T-cell (primary cell): Measurements from ENCODE around the gene RPS29. TPM values are rescaled to one million over a fixed set of nuclear protein-coding genes. Genes with fewer than 3 reads are reported as not detected.
A peak's percentile ranks its signal among the peaks of the same experiment; 100 is the strongest.
"Not testable (repeated sequence)": the region's sequence is repeated elsewhere in the genome, so short reads cannot be mapped to it uniquely, and the experiment has no call there.

Experiments used
- ATAC-seq, 4 experiments: fragments of 200-7000 bp in 3 of 4; fragments of 150-1000 bp in 1 of 4; cut with Tn5 transposase; replicated peaks in 1 of 4; 1 replicate in 3 of 4; 2 replicates in 1 of 4; pipeline ENCODE4 v1.10.0; 2021; ENCODE audit warnings: moderate library complexity in 3 of 4, mild to moderate bottlenecking in 2 of 4, moderate number of reproducible peaks in 1 of 4
- CTCF ChIA-PET, 2 donors: fragments of 300-600 bp; sonication (Branson Sonifier 250); formaldehyde crosslinking; loops; one replicate each; lab custom pipeline; 2022; ENCODE audit warnings: antibody characterized with exemption in 2 of 2; lab: Charles Lee
- POLR2A ChIA-PET, 2 donors: fragments of 300-600 bp; sonication (Branson Sonifier 250); formaldehyde crosslinking; loops; one replicate each; lab custom pipeline; 2022; ENCODE audit warnings: antibody characterized with exemption in 2 of 2; lab: Charles Lee
- DNase-seq, 35 experiments: peaks; one replicate each; pipeline versions ENCODE4 v3.0.0 to v3.0.0-alpha.2; 2013 to 2023
- H3K27ac ChIP-seq: one replicate; pipeline ENCODE4 v1.5.1; 2013; ENCODE audit warnings: low read length
- H3K27me3 ChIP-seq, 2 experiments: replicated peaks in 1 of 2; 1 replicate in 1 of 2; 2 replicates in 1 of 2; pipeline versions ENCODE4 v1.6.1 to v1.7.0; 2013; ENCODE audit warnings: low read length in 1 of 2, mixed read lengths in 1 of 2; ENCODE audit not compliant: control insufficient read depth in 2 of 2, insufficient read depth in 2 of 2; ENCODE audit errors: extremely low read depth in 1 of 2
- H3K36me3 ChIP-seq, 2 donors: 1 replicate in 1 of 2; 2 replicates in 1 of 2; pipeline versions ENCODE4 v1.6.1 to v1.7.0; 2013; ENCODE audit warnings: low read length in 1 of 2; ENCODE audit not compliant: control insufficient read depth in 2 of 2, insufficient read depth in 1 of 2; ENCODE audit errors: extremely low read depth in 1 of 2
- H3K4me1 ChIP-seq, 2 experiments: 1 replicate in 1 of 2; 2 replicates in 1 of 2; pipeline versions ENCODE4 v1.6.1 to v1.7.0; 2013; ENCODE audit warnings: low read length in 2 of 2, mixed read lengths in 1 of 2; ENCODE audit not compliant: insufficient read depth in 2 of 2, control insufficient read depth in 1 of 2; ENCODE audit errors: extremely low read depth in 1 of 2
- H3K4me3 ChIP-seq, 2 donors: 1 replicate in 1 of 2; 2 replicates in 1 of 2; pipeline versions ENCODE4 v1.5.1 to v1.7.0; 2013; ENCODE audit warnings: mild to moderate bottlenecking in 2 of 2, low read length in 1 of 2, moderate library complexity in 1 of 2; ENCODE audit not compliant: control insufficient read depth in 1 of 2; ENCODE audit errors: extremely low read depth in 1 of 2
- H3K9me3 ChIP-seq: 2 replicates; pipeline ENCODE4 v1.7.0; 2013
- H3K27ac Mint-ChIP-seq, 2 donors: one replicate each; pipeline ENCODE4 v1.8.0; 2020 to 2021; ENCODE audit warnings: mild to moderate bottlenecking in 2 of 2, mixed read lengths in 2 of 2
- H3K27me3 Mint-ChIP-seq, 2 donors: one replicate each; pipeline ENCODE4 v1.8.0; 2021 to 2022; ENCODE audit warnings: mixed read lengths in 2 of 2
- H3K36me3 Mint-ChIP-seq: one replicate; pipeline ENCODE4 v1.8.0; 2021; ENCODE audit warnings: mixed read lengths
- H3K4me1 Mint-ChIP-seq, 3 donors: one replicate each; pipeline ENCODE4 v1.8.0; 2020 to 2022; ENCODE audit warnings: mixed read lengths in 3 of 3, mild to moderate bottlenecking in 1 of 3
- H3K4me3 Mint-ChIP-seq, 3 donors: one replicate each; pipeline ENCODE4 v1.8.0; 2020 to 2022; ENCODE audit warnings: mild to moderate bottlenecking in 3 of 3, mixed read lengths in 3 of 3, moderate library complexity in 3 of 3
- H3K9me3 Mint-ChIP-seq, 3 donors: one replicate each; pipeline ENCODE4 v1.8.0; 2020 to 2022; ENCODE audit warnings: mixed read lengths in 3 of 3
- WGBS: methylation state at CpG from one replicate; pipeline ENCODE4 v1.1.5; 2013; ENCODE audit warnings: missing lambda C conversion rate; ENCODE audit not compliant: insufficient coverage; 5-methylcytosine and 5-hydroxymethylcytosine counted together
- total RNA-seq, 35 experiments: library from RNA in 6 of 35; stranded (reverse) in 6 of 35; fragments of 120-200 nt in 1 of 35; gene quantifications; one replicate each; pipeline versions ENCODE4 v1.2.1 to v1.2.4 and lab custom pipeline; 2013 to 2026

Gene RPS29
- total RNA-seq, 5 donors from 2014 or later (not counting 1 experiment from before 2014, with no cell fraction given) = 3,720 to 4,554 (median 3,981) TPM

DNA sequence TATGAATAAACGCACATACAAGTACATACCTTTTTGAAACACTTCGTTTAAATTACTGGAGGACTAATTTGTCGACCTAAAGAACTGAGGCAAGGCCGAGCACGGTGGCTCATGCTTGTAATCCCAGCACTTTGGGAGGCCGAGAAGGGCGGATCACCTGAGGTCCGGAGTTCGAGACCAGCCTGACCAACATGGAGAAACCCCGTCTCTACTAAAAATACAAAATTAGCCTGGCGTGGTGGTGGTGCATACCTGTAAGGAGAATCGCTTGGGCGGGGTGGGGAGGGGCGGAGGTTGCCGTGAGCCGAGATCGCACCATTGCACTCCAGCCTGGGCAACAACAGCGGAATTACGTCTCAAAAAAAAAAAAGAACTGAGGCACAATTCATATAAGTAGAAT, 33.1 kb upstream of the RPS29 start:
- 18% methylated on average over 3 of the region's 19 CpGs for WGBS
- peak overlapping the region; percentile 78 to 99 for H3K27ac Mint-ChIP-seq
- H3K9me3 Mint-ChIP-seq = not testable (repeated sequence)

DNA sequence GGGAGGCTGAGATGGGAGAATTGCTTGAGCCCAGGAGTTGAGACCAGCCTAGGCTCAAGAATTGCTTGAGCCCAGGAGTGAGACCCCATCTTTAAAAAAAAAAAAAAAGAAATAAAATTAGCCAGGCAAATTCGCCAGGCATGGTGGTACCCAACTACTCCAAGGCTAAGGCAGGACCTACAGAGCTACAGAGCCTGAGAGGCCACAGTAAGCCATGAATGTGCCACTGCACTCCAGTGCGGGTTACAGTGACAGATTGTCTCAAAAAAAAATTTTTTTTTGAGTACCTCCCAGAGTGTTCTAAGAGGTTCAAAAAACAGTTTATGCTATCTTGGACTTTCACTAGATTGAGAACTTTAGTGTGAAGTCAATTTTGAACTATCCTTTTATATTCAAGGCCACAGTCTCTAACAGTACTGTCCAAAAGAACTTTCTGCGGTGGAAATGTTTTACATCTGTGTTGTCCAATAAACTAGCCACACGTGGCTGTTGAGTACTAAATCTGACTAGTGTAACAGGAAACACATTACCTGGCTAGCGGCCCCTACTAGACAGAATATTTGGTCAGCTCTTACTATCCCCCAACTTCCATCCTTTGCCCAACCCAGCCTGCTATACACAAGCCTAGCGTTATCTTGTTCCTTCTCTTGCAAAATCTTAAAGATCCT, 31.8 kb upstream of the RPS29 start:
- ATAC-seq = no peak
- no peaks in the 10 kb centered on the region for H3K9me3 ChIP-seq
- POLR2A ChIA-PET = interaction anchor here (0.6 to 0.8 kb wide), 2 partner anchors 12 to 32 kb away, joined by 3 to 4 read pairs; partner anchors contain the start of gene RPS29 (in 1 of the 2)

More for the DNA sequence above, 33.1 kb upstream of the RPS29 start:
- not testable (repeated sequence) for ATAC-seq, DNase-seq, H3K27me3 ChIP-seq, H3K9me3 ChIP-seq, H3K27me3 Mint-ChIP-seq
- H3K4me3 ChIP-seq = peak overlapping the region; percentile 74 to 78
- H3K4me1 ChIP-seq = peaks cover 20 to 34% of the 10 kb centered on the region in 2 experiments
- peak overlapping the region; percentile 97 to 99 (median 97) for H3K4me3 Mint-ChIP-seq
- peaks cover 5 to 20% of the 10 kb centered on the region in 2 donors for H3K36me3 ChIP-seq
- POLR2A ChIA-PET = interaction anchor here (0.6 to 2.9 kb wide), 6 partner anchors 15 to 1052 kb away, joined by 3 to 59 read pairs (median 22); partner anchors contain the start of genes DNAAF2 (in 1 of the 2), KLHDC2 (in 1 of the 2) and LRR1 (in 1 of the 2)
- H3K4me1 Mint-ChIP-seq = peaks cover 43 to 51% (median 50%) of the 10 kb centered on the region in 3 donors
- peaks cover 21% of the 10 kb centered on the region for H3K36me3 Mint-ChIP-seq
- peak overlapping the region; percentile 95 for H3K27ac ChIP-seq
- CTCF ChIA-PET = interaction anchor here in 1 of 2 donors (1.5 to 2.7 kb wide), 3 partner anchors 15 to 158 kb away, joined by 5 to 77 read pairs (median 54); partner anchors contain the start of genes DNAAF2 and RPS29

DNA sequence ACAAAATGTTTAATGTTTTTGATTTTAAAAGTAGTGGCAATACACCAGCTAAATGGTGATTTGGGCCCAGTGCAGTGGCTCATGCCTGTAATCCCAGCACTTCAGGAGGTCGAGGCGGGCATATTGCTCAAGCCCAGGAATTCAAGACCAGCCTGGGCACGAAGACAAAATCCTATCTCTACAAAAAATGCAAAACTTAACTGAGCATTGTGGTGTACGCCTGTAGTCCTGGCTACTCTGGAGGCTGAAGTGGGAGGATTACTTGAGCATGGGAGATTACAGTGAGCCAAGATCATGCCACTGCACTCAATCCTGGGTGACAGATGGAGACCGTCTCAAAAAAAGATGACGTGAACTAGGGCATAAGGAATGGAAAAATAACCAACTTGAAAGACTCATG, 29.6 kb upstream of the RPS29 start:
- no peaks in the 10 kb centered on the region for H3K27me3 Mint-ChIP-seq
- Histone ChIP-seq H3K9me3 (no peaks in the 10 kb centered on the region), H3K27me3 (no peaks in the 10 kb centered on the region), H3K36me3 (peaks cover 5 to 20% of the 10 kb centered on the region in 2 donors), H3K4me3 (no peak overlapping the region), H3K4me1 (peaks cover 2 to 14% of the 10 kb centered on the region in 2 experiments), H3K27ac (no peak overlapping the region)
- 94% methylated on average over 3 of the region's 6 CpGs for WGBS
- peaks cover 15% of the 10 kb centered on the region for H3K36me3 Mint-ChIP-seq
- CTCF ChIA-PET = no interaction called here
- ATAC-seq (no peak), DNase-seq (no peak)
- H3K9me3 Mint-ChIP-seq = no peaks in the 10 kb centered on the region
- H3K4me1 Mint-ChIP-seq = peaks cover 23 to 25% (median 24%) of the 10 kb centered on the region in 3 donors
- H3K4me3 Mint-ChIP-seq = no peak overlapping the region
- POLR2A ChIA-PET = interaction anchor here in 1 of 2 donors (0.5 kb wide), 1 partner anchor 16 kb away, joined by 3 read pairs; no protein-coding TSS in a partner anchor
- peak overlapping the region in 1 of 2 donors; percentile 16 for H3K27ac Mint-ChIP-seq

More for the DNA sequence above, 31.8 kb upstream of the RPS29 start:
- Mint-ChIP-seq H3K4me1 (peaks cover 31 to 38% (median 37%) of the 10 kb centered on the region in 3 donors), H3K36me3 (peaks cover 22% of the 10 kb centered on the region), H3K27ac (peak overlapping the region in 1 of 2 donors; percentile 78), H3K27me3 (no peaks in the 10 kb centered on the region), H3K9me3 (no peaks in the 10 kb centered on the region), H3K4me3 (peak overlapping the region; percentile 28 to 99 (median 97))
- H3K4me1 ChIP-seq = peaks cover 17 to 27% of the 10 kb centered on the region in 2 experiments
- H3K36me3 ChIP-seq = peaks cover 5 to 20% of the 10 kb centered on the region in 2 donors
- no peak for DNase-seq
- H3K27ac ChIP-seq = peak overlapping the region; percentile 21
- 94% methylated on average over 2 of the region's 6 CpGs for WGBS
- no peak overlapping the region for H3K4me3 ChIP-seq
- no peaks in the 10 kb centered on the region for H3K27me3 ChIP-seq
- CTCF ChIA-PET = interaction anchor here in 1 of 2 donors (0.7 kb wide), 1 partner anchor 14 kb away, joined by 6 read pairs; no protein-coding TSS in a partner anchor

DNA sequence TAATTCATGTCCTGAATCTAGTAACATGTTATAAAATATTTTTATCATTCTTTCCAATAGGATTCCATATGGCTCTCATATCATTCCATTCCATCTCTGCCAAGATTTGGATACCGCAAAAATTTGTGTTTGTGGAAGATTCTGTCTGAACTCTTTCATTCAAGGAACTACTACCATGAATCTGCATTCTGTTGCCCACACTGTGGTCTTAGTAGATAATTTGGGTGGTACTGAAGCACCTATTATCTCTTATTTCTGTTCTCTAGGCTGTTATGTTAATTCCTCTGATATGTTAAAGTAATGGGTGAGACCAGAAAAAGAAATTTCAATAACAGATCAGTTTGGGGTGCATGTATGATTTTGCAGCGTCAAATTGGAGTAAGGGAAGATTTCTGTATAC, 28.0 kb upstream of the RPS29 start:
- H3K4me1 Mint-ChIP-seq = peaks cover 18 to 23% (median 19%) of the 10 kb centered on the region in 3 donors
- no peaks in the 10 kb centered on the region for H3K27me3 Mint-ChIP-seq
- WGBS = no CpG with 5 or more reads among the region's 2 CpGs
- no peaks in the 10 kb centered on the region for H3K27me3 ChIP-seq
- ATAC-seq = no peak
- DNase-seq = no peak
- H3K4me3 Mint-ChIP-seq = no peak overlapping the region
- H3K36me3 ChIP-seq = peaks cover 5 to 20% of the 10 kb centered on the region in 2 donors
- CTCF ChIA-PET = interaction anchor here in 1 of 2 donors (1.0 kb wide), 1 partner anchor 15 kb away, joined by 3 read pairs; the partner anchor contains the start of gene LRR1
- no peaks in the 10 kb centered on the region for H3K9me3 Mint-ChIP-seq
- H3K27ac ChIP-seq = no peak overlapping the region
- no peaks in the 10 kb centered on the region for H3K9me3 ChIP-seq
- peaks cover 15% of the 10 kb centered on the region for H3K36me3 Mint-ChIP-seq
- peaks cover 0 to 8% of the 10 kb centered on the region in 2 experiments for H3K4me1 ChIP-seq
- POLR2A ChIA-PET = no interaction called here
- no peak overlapping the region for H3K4me3 ChIP-seq
- no peak overlapping the region for H3K27ac Mint-ChIP-seq

DNA sequence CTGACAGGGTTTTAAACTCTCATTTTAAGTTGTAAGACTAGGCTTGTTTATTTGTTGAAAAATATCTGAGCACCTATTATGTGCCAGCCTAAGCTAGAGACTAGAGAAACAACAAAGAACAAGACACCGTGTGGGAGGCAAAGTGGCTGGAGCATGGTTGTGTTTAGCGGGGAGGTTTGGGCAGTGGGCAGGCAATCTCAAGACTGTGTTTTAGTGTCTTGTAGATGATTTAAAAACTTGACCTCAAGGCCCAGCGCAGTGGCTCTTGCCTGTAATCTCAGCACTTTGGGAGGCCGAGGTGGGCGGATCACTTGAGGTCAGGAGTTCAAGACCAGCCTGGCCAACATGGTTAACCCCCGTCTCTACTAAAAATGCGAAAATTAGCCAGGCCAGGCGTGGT, 26.5 kb upstream of the RPS29 start:
- Histone ChIP-seq H3K4me3 (no peak overlapping the region), H3K36me3 (peaks cover 0 to 9% of the 10 kb centered on the region in 2 donors), H3K9me3 (no peaks in the 10 kb centered on the region), H3K4me1 (peaks cover 0 to 1% of the 10 kb centered on the region in 2 experiments), H3K27ac (no peak overlapping the region), H3K27me3 (no peaks in the 10 kb centered on the region)
- ChIA-PET CTCF (interaction anchor here in 1 of 2 donors (0.5 to 0.7 kb wide), 3 partner anchors 13 to 110 kb away, joined by 3 read pairs; no protein-coding TSS in a partner anchor), POLR2A (interaction anchor here (0.6 to 1.0 kb wide), 3 partner anchors 7 to 246 kb away, joined by 3 to 5 read pairs (median 3); partner anchors contain the start of genes MGAT2 (in 1 of the 2) and RPL36AL (in 1 of the 2))
- H3K4me1 Mint-ChIP-seq = peaks cover 5 to 9% (median 7%) of the 10 kb centered on the region in 3 donors
- no peak overlapping the region for H3K27ac Mint-ChIP-seq
- H3K36me3 Mint-ChIP-seq = peaks cover 3% of the 10 kb centered on the region
- H3K27me3 Mint-ChIP-seq = no peaks in the 10 kb centered on the region
- ATAC-seq = no peak
- 100% methylated on average over 5 of the region's 8 CpGs for WGBS
- H3K4me3 Mint-ChIP-seq = no peak overlapping the region
- no peaks in the 10 kb centered on the region for H3K9me3 Mint-ChIP-seq
- DNase-seq = no peak

DNA sequence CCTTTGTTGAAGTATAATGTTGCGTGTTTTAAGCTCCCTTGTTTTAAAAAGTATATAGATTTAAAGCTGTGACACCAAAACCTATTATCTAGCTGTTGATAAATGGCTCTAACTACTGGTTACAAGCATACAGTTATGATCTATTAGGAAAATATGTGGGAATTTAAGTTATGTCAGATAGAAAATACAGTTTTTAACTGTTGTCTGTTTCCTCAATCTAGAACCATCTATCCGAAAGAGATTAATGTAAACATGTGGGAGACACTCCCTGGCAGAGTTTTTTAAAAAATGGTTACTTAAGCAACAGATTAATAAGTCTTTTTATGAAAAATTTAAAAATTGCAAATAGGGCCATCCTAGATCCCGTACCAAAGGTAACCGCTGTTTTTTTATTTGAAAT, 26.1 kb upstream of the RPS29 start:
- no peaks in the 10 kb centered on the region for H3K27me3 Mint-ChIP-seq
- H3K36me3 ChIP-seq = peaks cover 0 to 5% of the 10 kb centered on the region in 2 donors
- ATAC-seq = no peak
- H3K4me1 Mint-ChIP-seq = peaks cover 1 to 7% (median 4%) of the 10 kb centered on the region in 3 donors
- H3K4me1 ChIP-seq = no peaks in the 10 kb centered on the region
- no peaks in the 10 kb centered on the region for H3K27me3 ChIP-seq
- no peak for DNase-seq
- 100% methylated on average over 1 of the region's 4 CpGs for WGBS
- POLR2A ChIA-PET = interaction anchor here in 1 of 2 donors (0.6 to 1.0 kb wide), 2 partner anchors 8 to 246 kb away, joined by 3 to 5 read pairs; partner anchors contain the start of genes MGAT2 and RPL36AL
- H3K9me3 ChIP-seq = no peaks in the 10 kb centered on the region
- no peak overlapping the region for H3K27ac Mint-ChIP-seq
- peaks cover 3% of the 10 kb centered on the region for H3K36me3 Mint-ChIP-seq
- CTCF ChIA-PET = interaction anchor here in 1 of 2 donors (0.5 to 0.7 kb wide), 4 partner anchors 9 to 110 kb away, joined by 3 to 6 read pairs (median 3); partner anchors contain the start of genes MGAT2 and RPL36AL
- H3K27ac ChIP-seq = no peak overlapping the region
- no peaks in the 10 kb centered on the region for H3K9me3 Mint-ChIP-seq
- H3K4me3 ChIP-seq = no peak overlapping the region
- no peak overlapping the region for H3K4me3 Mint-ChIP-seq
